Measurements from ENCODE around the gene RPN1. TPM values are rescaled to one million over a fixed set of nuclear protein-coding genes. Genes with fewer than 3 reads are reported as not detected.
"Not testable (repeated sequence)": the region's sequence is repeated elsewhere in the genome, so short reads cannot be mapped to it uniquely, and the experiment has no call there.

Gene RPN1
- total RNA-seq, 2 experiments from 2014 or later = 133 TPM

- ATAC-seq (peak; percentile 98), DNase-seq (peak; percentile 98)
- Mint-ChIP-seq H3K4me1 (ENCODE audit: low read depth) (peaks cover 19% of the 10 kb centered on the region), H3K36me3 (ENCODE audit: low read depth) (no peaks in the 10 kb centered on the region), H3K27me3 (no peaks in the 10 kb centered on the region), H3K9me3 (no peaks in the 10 kb centered on the region), H3K27ac (peak overlapping the region; percentile 98), H3K4me3 (peak overlapping the region; percentile 93)
- POLR2A ChIA-PET = interaction anchor here (0.5 to 2.8 kb wide), 33 partner anchors 13 to 553 kb away, joined by 3 to 13 read pairs (median 4); partner anchors contain the start of genes RAB7A and RPN1
- TF ChIP-seq CTCF (IDR thresholded peaks at IDR 0.05) = peak; percentile 90
- intact Hi-C loops (cut with micrococcal nuclease) = loop anchor here (2.0 to 5.0 kb wide), 3 partner anchors 47 to 122 kb away; partner anchors contain the start of gene RAB7A
- CTCF ChIA-PET = interaction anchor here (0.6 to 4.7 kb wide), 62 partner anchors 10 to 599 kb away, joined by 3 to 119 read pairs (median 6); partner anchors contain the start of genes ACAD9, RAB7A and RPN1
Observed at GRCh38 chr3:128680603-128681368, 30.2 kb upstream of the RPN1 start.

- no peak for DNase-seq
- peaks cover 23% of the 10 kb centered on the region for H3K4me1 Mint-ChIP-seq (ENCODE audit: low read depth)
- intact Hi-C loops (cut with micrococcal nuclease) = no loop called here
- H3K27me3 Mint-ChIP-seq = no peaks in the 10 kb centered on the region
- H3K36me3 Mint-ChIP-seq (ENCODE audit: low read depth) = no peaks in the 10 kb centered on the region
- ATAC-seq = no peak
- H3K4me3 Mint-ChIP-seq = peak overlapping the region; percentile 93
- ChIA-PET POLR2A (interaction anchor here (1.2 to 2.8 kb wide), 2 partner anchors 46 to 60 kb away, joined by 3 to 11 read pairs; partner anchors contain the start of gene RAB7A), CTCF (interaction anchor here (2.3 to 4.7 kb wide), 4 partner anchors 62 to 167 kb away, joined by 19 to 119 read pairs (median 29); no protein-coding TSS in a partner anchor)
- H3K27ac Mint-ChIP-seq = no peak overlapping the region
- no peak for TF ChIP-seq CTCF (IDR thresholded peaks at IDR 0.05)
- no peaks in the 10 kb centered on the region for H3K9me3 Mint-ChIP-seq
Observed at GRCh38 chr3:128679338-128679737, 28.7 kb upstream of the RPN1 start.

GRCh38 chr3:128675802-128676201 is 25.2 kb upstream of the RPN1 start:
- H3K9me3 Mint-ChIP-seq; DNase-seq; CTCF ChIA-PET; ATAC-seq; H3K27me3 Mint-ChIP-seq; intact Hi-C loops (cut with micrococcal nuclease); H3K4me3 Mint-ChIP-seq; H3K27ac Mint-ChIP-seq; H3K36me3 Mint-ChIP-seq (ENCODE audit: low read depth): not testable (repeated sequence)
- POLR2A ChIA-PET = interaction anchor here (1.7 kb wide), 1 partner anchor 112 kb away, joined by 4 read pairs; no protein-coding TSS in a partner anchor
- H3K4me1 Mint-ChIP-seq (ENCODE audit: low read depth) = peaks cover 15% of the 10 kb centered on the region

- CTCF ChIA-PET = interaction anchor here (0.6 to 2.2 kb wide), 5 partner anchors 25 to 126 kb away, joined by 3 to 8 read pairs (median 4); no protein-coding TSS in a partner anchor
Observed at GRCh38 chr3:128674161-128674784, 23.7 kb upstream of the RPN1 start.

More at GRCh38 chr3:128674161-128674784, 23.7 kb upstream of the RPN1 start:
- intact Hi-C loops (cut with micrococcal nuclease) = no loop called here
- POLR2A ChIA-PET = interaction anchor here (1.7 kb wide), 1 partner anchor 114 kb away, joined by 4 read pairs; no protein-coding TSS in a partner anchor
- no peak for ATAC-seq
- Mint-ChIP-seq H3K27me3 (peaks cover 1% of the 10 kb centered on the region), H3K4me1 (ENCODE audit: low read depth) (peaks cover 12% of the 10 kb centered on the region), H3K4me3 (peak overlapping the region; percentile 21), H3K27ac (peak overlapping the region; percentile 66), H3K9me3 (no peaks in the 10 kb centered on the region), H3K36me3 (ENCODE audit: low read depth) (no peaks in the 10 kb centered on the region)
- no peak for DNase-seq
- TF ChIP-seq CTCF (IDR thresholded peaks at IDR 0.05) = no peak
